MM.1S (cell line): ENCODE measurements around the gene PLEKHA5.

Source experiments
- EZH2 ChIP-seq: fragments of 300-600 bp; sonication (generic); optimal IDR thresholded peaks from 2 replicates; pipeline ENCODE3; 2017; ENCODE audit warnings: low read depth, mild to moderate bottlenecking, antibody characterized with exemption, low read length, mixed read lengths
- EZH2phosphoT487 ChIP-seq: fragments of 300-600 bp; sonication (generic); IDR thresholded peaks from 2 replicates; pipeline ENCODE4 v1.6.1; 2018; ENCODE audit warnings: antibody characterized with exemption, low read length
- TF ChIP-seq, protein P1 (sequence below): fragments of 300-600 bp; sonication (generic); IDR thresholded peaks from 2 replicates; pipeline ENCODE4 v1.5.1; 2016; ENCODE audit warnings: antibody characterized with exemption, low read length, mixed read lengths

DNA sequence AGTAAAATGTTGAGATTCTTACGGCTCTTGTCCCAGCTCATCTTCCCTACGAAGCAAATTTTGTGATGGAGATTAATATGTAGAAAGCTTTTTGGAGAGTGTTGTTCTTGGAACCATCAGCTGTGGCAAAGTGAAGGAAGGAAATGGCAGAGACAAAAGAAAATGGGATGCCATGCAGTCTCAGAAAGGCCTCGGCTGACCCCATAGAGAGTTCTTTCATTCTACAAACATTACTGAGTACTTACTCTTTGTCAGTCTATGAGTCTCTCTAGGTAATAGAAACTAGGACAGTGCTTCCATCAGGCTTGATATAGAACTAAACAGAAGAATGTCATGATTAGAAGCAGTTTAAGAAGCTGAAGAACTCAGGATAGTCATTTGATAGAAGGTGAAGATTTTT is 134.1 kb downstream of the PLEKHA5 start:
- TF ChIP-seq, protein P1, sequence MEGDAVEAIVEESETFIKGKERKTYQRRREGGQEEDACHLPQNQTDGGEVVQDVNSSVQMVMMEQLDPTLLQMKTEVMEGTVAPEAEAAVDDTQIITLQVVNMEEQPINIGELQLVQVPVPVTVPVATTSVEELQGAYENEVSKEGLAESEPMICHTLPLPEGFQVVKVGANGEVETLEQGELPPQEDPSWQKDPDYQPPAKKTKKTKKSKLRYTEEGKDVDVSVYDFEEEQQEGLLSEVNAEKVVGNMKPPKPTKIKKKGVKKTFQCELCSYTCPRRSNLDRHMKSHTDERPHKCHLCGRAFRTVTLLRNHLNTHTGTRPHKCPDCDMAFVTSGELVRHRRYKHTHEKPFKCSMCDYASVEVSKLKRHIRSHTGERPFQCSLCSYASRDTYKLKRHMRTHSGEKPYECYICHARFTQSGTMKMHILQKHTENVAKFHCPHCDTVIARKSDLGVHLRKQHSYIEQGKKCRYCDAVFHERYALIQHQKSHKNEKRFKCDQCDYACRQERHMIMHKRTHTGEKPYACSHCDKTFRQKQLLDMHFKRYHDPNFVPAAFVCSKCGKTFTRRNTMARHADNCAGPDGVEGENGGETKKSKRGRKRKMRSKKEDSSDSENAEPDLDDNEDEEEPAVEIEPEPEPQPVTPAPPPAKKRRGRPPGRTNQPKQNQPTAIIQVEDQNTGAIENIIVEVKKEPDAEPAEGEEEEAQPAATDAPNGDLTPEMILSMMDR: no peak
- TF ChIP-seq EZH2: no peak
- TF ChIP-seq EZH2phosphoT487: no peak
